NK-92 (cell line): ENCODE data around the gene C3.
"Not testable (repeated sequence)": the region's sequence is repeated elsewhere in the genome, so short reads cannot be mapped to it uniquely, and the experiment has no call there.

Experiments
- DNase-seq: peaks from one replicate; lab custom pipeline; 2025; ENCODE audit not compliant: unreplicated experiment; lab: John Stamatoyannopoulos, UW

The C3 gene

GRCh38 chr19:6720369-6721137, at the start of gene C3:
C3 (minus strand) TSS chr19:6720650; CDS start chr19:6720589, 61 bp downstream.
- no peak for DNase-seq

DNA sequence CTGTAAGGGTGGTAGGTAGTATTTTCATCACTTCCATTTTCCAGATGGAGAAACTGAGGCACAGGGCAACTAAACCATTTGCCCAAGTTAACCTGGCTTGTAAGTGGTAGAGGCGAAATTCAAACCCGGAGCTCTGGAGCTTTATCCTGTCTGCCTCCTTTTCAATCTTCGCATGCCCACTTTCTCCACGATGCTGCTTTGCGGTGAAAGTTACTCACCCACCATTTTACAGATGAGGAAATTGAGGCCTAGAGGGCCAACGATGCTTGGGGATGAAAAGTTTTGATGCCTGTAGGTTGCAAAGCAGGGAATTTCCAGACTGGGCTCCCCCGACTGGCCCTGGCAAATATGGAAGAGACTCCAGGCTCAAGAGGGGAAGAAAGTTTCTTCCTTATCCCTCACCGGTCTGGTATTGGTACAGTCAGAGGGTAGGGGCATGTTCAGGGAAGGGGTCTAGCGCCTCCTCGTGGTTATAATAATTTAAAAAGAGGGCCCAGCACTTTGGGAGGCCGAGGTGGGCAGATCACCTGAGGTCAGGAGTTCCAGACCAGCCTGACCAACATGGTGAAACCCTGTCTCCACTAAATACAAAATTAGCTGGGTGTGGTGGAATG, 48.7 kb upstream of the C3 start:
- no peak for DNase-seq

GRCh38 chr19:6768236-6768785, 47.9 kb upstream of the C3 start:
- no peak for DNase-seq

DNA sequence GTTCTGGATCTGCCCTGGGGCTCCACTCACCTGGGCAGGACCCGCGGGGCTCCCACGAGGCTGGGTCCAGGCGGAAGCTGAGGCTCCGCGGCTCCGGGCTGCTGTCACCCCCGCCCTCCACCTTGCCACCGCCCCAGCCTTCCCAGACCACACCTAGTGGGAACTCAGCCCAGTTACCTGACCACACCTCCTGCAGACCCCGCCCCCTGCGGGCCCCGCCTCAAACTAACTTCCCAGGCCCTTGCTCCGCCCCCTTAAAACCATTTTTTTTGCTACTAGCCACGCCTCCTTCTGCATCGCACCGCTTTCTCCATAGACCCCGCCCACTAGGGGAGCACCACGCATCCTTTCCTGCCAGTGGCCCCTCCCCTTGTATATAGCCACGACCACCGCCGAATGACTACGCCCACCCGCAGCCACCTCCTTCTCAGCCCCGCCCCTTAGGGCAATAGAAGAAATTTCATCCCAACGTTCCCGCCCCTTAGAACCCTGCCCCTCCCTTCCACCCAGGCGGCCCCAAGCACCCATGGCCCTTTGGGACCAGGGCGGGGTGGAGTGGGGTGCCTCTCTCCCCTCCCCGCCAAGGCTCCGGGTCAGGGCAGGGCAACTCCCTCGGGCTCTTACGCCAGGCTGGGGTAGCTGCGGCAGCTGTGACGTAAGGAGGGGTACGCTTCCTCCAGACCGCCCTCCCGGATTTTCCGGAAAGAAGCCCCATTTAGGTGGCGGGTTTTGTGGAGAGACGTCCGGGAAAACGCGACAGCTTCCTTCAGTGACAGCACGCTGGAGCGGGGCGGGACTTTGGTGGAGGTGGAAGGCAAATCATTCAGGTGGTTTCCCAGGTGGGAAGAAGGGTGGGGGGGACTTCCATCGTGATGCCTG, 47.1 kb upstream of the C3 start, which contains the start of gene SH2D3A:
Gene SH2D3A, minus strand, starts transcription at position 79 of the 879 bp plus-strand sequence. CDS start 3,687 bp downstream, outside the sequence.
- peak; percentile 89 for DNase-seq

- no peak for DNase-seq
Measured at GRCh38 chr19:6767081-6767356, 46.6 kb upstream of the C3 start.

DNA sequence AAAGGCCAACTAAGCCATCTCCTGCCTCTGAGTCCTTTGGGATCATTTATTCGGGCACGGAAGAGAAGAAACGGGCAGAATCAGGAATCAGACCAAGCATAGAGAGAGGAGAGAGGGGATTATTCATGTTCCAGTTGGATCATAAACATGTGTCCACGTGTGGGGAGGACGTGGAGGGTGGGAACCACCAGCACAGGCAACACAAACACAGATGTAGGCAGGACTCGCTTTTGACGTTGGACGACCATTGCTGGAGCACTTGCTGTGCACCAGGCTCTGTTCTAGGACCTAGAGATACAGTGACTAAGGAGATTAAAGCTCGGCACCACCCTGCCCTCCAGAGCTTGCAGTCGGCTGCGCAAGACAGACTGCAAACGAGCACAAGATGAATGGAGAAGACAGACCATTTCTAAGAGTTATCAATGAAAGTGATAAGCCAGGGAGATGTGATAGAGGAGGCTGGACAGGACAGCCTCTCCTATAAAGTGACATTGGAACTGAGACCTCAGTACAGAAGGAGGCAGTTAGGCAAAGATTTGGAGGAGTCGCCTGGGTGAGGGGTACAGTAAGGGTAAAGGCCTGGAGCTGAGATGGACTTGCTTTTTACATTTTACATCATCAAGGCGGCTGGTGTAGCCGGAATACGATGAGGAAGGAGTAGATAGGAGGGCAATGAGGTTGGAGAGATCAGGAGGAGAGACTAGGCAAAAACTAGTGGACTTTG, 46.1 kb upstream of the C3 start:
- DNase-seq = no peak

DNA sequence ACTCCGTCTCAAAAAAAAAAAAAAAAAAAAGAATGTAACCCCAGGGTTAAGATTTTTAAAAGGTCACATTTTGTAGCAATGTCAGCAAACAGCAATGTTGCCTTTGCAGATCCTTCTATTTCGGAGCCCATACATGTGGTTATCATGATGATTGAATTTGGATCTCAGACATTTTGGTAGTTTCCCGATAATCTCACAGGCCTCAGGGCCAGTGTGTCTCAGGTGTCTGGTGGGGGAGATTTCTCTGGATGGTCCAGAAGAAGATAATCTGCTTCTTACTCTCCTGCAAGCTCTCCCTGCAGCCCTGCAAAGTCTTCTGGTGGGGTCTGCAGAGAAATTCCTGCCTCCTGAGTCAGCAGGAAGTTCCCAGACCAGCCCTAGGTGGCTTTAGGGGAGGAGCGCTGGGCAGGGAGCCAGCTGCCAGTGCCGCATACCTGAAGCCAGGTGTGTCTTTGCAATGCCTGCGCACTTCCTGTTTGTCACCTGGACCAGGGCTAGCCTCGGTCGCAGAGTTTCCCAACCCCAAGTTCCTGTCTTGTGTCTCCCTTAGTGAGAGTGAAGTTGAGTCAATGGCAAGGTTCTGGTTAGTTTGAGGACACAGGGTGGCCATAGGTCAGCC, 45.4 kb upstream of the C3 start:
- DNase-seq = no peak

DNA sequence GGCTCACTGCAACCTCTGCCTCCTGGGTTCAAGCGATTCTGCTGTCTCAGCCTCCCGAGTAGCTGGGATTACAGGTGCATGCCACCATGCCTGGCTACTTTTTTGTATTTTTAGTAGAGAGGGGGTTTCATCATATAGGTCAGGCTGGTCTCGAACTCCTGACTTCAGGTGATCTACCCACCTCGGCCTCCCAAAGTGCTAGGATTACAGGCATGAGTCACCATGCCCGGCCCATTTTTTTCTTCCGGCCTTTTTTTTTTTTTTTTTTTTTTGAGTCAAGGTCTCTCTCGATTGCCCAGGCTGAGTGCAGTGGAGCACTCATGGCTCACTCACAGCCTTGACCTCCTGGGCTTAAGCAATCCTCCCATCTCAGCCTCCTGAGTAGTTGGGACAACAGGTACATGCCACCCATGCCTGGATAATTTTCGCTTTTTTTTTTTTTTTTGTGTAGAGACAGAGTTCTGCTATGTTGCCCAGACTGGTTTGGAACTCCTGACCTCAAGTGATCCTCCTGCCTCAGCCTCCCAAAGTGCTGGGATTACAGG, 41.9 kb upstream of the C3 start:
- DNase-seq = not testable (repeated sequence)

- no peak for DNase-seq
Measured at GRCh38 chr19:6761053-6761676, 40.7 kb upstream of the C3 start.

DNA sequence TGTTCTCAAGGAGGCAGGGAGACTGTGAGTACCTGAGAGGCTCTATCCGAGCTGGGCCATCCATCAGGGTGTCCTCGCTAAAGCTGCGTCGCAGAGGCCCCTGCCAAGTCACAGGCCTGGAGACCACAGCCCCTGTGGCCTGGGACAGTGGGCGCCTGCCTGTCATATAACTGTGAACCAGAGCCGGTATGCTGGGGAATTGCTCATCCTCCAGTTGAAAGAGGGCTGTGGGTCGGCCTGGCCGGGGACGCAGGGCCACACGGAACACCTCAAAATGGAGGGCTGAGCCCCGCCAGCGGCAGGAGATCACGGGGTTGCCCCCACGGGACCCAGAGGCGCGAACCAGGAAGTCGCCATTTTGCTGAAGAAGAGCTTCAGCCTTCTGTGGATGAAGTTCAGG, 40.2 kb upstream of the C3 start:
- DNase-seq = no peak

- DNase-seq = no peak
Measured at GRCh38 chr19:6754653-6755463, 34.4 kb upstream of the C3 start.

DNA sequence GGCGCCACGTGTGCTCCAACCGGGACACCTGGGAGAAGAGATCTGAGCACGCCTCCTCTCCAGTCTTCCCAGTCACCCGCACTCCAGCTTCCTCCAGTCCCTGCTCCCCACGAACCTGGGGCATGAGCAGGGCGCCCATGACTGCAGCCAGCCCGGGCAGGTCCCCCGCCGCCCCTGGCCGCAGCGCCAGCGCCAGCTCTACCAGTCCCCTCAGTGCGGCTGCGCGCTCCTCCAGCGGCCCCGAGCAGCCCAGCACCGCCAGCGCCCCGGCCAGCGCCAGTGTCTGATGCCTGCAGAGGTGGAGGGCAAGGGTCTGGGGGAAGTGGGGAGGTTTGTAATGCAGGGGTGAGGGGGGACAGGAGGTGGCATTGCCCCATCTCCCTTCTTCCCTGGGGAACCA, 33.7 kb upstream of the C3 start:
- DNase-seq = no peak

DNA sequence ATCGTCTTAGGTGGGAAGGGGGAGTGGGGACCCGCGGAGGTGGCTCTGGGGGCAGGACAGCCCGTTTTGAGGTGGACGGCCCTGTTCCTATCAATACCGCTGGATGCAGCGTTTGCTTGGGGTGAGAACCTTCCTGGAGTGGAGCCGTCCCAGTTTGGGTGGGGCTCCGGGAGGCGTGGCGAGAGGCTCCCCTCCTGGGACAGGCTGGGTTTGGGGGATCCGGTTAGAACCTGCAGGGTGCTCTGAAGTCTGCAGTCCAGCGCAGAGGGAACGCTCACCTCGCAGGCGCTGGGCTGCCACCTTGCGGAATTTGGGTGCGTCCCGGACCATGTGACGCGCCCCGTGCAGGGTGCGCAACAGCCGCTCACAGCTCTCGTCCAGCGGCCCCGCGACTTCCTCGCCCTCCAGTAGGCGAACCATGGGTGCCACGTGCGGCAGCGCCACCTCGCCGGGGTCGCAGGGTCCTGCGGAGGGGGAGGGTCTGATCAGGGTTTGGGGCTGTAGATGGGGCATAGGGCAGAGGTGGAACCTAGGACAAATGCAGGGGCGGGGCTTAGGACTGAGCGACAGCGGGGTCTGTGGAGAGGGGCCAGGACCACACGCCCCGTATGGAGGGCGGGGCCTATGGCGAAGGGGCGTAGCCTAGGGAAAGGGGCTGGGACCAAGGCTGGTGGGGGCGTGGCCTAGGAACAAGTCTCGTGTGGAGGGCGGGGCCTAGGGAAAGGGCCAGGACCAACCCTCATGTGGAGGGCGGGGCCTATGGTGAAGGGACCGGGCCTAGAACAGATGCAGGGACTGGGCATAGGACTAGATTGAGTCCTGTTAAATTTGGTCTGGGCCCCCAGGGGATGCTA, 33.0 kb upstream of the C3 start:
- no peak for DNase-seq

- no peak for DNase-seq
Measured at GRCh38 chr19:6752256-6753177, 32.1 kb upstream of the C3 start.

- DNase-seq = no peak
Measured at GRCh38 chr19:6751189-6751588, 30.7 kb upstream of the C3 start.

DNA sequence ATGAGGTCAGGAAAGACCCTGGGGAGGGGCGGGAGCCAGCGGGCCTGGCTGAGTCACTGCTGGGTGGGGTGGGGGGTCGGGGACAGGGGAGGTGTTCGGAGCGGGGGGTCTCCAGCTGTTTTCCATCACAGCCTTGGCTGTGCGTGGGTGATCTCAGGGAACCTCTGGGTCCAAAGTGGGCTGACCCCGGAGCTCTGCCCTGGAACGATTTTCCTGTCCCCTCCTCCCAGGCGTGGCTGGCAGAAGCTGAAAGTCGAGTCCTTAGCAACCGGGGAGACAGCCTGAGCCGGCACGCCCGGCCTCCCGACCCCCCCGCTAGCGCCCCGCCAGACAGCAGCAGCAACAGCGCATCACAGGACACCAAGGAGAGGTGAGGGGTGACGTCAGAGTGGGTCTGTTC, 29.6 kb upstream of the C3 start:
- no peak for DNase-seq

GRCh38 chr19:6748543-6748942, 28.1 kb upstream of the C3 start:
- DNase-seq = not testable (repeated sequence)
